ENCODE results near the gene PLEKHH1.

The PLEKHH1 gene

DNA sequence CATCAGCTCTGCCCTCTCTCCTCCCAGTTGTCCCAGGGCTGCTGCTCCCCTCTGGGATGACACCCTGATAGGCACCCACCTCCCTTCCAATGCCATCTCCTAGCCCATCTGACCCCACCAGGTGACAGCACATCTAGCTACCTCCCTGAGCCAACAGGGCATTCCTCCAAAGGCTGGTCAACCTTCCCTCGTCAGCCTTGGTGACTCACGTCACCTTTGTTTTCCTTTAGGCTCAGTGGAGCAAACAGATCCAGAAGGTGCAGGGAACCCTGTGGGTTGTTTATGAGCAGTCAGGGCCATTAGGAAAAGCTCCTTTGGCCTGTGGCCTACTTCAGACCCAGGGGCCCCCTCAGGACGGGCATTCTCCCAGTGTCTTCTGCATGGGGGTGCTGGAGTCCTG lies 34.6 kb downstream of the PLEKHH1 start:
- peak; percentile 38 for DNase-seq (ENCODE audit: low spot score)

DNA sequence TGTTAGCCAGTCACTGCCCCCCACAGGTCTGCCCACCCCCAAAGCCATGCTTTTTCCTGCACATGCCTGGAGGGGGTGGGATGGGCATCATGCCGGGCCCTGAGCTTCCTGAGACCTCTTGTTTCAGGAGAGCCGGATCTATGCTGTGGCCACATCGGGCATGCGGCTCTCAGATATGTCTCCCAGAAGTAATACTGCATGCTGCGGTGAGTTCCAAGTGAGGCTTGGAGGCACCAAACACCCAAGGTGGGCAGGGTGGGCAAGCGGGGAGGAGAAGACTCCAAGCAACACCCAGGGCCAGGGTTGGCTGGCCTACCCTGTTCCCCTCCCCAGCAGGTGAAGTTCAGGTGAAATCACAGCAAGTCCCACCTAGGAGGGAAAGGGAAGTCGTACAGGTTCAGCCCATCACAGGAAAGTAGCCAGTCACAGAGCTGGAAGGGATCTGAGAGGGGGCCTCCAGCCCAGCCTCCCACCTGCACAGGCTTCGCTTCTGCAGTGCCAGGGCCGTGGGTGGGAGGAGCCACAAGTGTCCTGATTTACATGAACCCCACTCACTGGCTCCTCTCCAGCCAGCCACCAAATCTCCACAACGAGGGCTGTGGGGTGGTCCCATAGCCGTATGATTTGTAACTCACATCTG lies 36.0 kb downstream of the PLEKHH1 start:
- DNase-seq (ENCODE audit: low spot score): peak; percentile 36

DNA sequence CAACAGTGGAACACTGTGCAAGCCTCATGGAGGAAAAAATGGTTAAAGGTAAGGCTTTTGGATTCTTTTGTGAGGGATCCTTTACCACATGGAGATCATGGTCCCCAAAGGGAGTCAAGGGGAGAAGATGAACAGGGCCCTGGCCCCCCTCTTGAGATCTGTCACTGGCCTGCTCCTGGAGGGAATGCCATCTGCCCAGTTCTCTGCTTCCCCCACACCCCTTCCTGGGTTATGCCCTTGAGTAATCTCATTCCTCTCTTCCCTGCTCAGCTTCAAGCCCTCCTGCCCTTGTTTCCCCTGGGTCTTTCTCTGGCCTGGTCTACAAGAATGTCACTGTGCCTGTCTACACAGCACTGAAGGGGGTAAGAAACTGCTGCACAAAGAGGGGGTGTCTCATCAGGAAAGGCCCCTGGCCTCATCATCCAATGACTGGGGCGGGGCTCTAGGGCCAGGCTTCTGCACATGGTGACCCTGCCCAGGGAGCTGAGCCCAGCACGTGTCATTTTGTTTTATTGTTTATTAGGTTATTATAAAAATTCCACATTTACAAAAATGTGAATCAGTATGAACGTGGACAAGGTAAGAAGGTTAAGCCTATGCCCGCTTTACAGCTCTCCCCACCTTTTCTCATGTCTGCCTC lies 36.7 kb downstream of the PLEKHH1 start:
- no peak for DNase-seq (ENCODE audit: low spot score)

DNA sequence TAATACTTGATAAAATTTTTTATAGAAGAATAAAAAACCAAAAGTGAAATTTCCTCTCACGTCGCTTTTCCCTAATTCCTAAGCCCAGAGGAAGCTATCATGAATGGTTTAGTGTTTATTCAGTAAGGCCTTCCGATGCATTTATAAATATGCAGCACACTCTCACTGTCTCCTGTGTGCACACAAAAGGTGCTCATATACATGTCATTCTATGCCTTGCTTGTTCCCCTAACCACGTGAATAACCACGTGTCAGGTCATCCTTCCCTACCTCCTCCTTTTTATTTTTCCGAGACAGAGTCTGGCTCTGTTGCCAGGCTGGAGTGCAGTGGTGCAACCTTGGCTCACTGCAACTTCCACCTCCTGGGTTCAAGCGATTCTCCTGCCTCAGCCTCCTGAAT lies 37.4 kb downstream of the PLEKHH1 start:
- DNase-seq (ENCODE audit: low spot score): no peak

GRCh38 chr14:67571275-67571990 lies 38.3 kb downstream of the PLEKHH1 start:
- no peak for DNase-seq (ENCODE audit: low spot score)

DNA sequence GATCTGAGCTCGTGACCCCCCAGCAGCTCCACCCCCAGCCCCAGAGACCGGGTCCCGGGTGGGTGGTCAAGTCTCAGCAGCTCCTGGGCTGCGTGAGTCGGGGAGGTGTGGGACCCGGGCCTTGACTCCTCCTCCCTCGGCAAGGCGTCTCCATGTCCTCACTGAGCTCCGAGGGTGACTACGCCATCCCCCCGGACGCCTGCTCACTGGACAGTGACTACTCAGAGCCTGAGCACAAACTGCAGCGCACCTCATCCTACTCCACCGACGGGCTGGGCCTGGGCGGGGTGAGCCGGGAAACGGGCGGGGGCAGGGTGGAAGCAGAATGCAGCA lies 38.9 kb downstream of the PLEKHH1 start:
- no peak for DNase-seq (ENCODE audit: low spot score)

- DNase-seq (ENCODE audit: low spot score): no peak
Measured at GRCh38 chr14:67572608-67573007, 39.5 kb downstream of the PLEKHH1 start.

DNA sequence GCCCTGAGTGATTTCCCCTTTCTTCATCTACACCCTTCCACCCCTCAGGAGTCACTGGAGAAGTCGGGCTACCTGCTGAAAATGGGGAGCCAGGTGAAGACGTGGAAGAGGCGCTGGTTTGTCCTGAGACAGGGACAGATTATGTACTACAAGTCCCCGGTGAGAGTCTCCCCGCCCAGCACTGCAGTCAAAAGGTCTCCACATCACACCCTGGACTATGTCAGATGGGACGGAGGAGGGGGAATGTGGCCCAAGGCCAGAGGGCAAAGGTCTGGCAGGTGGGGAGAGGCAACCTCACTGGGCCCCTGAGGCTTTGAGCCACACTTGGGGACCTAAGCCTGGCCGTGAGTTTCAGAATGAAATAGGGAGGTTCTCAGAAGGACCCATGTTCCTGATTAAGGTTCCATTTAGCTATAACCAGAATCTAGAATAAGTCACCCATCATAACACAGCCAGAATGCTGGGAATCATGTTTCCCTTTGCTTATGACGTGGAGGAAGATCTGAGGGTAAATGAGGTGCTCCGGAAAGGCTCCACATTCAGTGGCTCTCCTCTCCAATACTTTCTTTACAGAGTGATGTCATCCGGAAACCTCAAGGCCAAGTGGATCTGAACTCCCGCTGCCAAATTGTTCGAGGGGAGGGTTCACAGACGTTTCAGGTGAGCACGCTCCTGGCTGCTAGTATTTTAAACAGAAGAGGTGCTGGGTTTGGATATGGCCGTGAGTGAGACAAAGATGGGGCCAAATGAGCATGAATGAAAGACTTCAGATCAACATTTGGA lies 40.3 kb downstream of the PLEKHH1 start:
- no peak for DNase-seq (ENCODE audit: low spot score)

- no peak for DNase-seq (ENCODE audit: low spot score)
Measured at GRCh38 chr14:67574156-67574555, 41.1 kb downstream of the PLEKHH1 start.

DNA sequence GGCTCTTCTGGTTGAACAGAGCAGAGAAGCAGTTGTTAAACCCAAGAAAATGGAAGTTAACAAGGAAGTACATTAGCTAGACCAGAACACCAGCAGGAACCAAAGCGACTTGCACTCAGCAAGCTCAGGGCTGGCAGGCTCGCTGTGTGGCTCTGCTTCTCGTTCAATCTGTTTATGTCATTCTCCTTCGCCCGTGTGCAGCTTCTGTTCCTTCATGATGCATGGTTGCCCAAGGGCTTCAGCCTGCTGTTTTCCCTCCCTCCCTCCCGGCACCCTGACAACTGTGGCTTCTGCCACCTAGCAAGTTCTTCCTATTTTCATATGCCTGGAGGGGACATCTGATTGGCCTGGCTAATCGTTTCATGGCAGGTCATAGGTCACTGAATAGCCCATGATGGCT lies 41.7 kb downstream of the PLEKHH1 start:
- peak; percentile 25 for DNase-seq (ENCODE audit: low spot score)

- peak; percentile 42 for DNase-seq (ENCODE audit: low spot score)
Measured at GRCh38 chr14:67575684-67576083, 42.6 kb downstream of the PLEKHH1 start.

DNA sequence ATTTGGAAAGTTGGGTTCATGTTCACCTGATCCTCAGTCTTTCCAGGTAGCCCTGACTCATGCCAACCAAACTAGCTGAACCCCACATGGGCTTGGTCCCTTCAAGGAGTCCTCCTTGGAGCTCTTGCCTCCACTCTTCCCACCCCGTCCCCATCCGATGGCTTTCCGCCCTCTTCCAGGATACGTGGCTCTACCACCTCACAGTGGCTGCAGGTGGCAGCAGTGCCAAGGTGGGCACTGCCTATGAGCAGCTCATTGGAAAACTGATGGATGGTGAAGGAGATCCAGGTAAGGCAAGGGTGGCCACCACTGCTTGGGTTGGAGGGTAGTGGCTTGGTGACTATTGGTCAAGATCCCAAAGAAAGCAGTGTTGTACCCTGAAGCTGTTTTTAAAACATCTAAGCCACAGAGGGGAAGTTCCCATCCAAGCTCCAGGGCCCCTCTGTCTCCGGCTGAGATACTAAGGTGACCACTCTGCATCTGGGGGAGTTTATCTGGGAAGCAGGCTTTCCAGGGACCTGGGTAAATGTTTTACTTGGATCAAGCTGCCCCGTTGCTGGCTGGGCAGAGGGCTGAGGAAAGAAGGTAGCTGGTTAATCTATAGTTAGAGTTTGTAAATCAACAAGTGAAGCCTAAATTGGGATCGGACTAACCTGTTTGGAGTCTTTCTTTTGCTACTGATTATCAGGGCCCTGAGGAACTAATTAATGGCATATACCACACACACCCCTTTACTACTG lies 43.3 kb downstream of the PLEKHH1 start:
- peak; percentile 56 for DNase-seq (ENCODE audit: low spot score)

- DNase-seq (ENCODE audit: low spot score): no peak
Measured at GRCh38 chr14:67577181-67577808, 44.2 kb downstream of the PLEKHH1 start.

DNA sequence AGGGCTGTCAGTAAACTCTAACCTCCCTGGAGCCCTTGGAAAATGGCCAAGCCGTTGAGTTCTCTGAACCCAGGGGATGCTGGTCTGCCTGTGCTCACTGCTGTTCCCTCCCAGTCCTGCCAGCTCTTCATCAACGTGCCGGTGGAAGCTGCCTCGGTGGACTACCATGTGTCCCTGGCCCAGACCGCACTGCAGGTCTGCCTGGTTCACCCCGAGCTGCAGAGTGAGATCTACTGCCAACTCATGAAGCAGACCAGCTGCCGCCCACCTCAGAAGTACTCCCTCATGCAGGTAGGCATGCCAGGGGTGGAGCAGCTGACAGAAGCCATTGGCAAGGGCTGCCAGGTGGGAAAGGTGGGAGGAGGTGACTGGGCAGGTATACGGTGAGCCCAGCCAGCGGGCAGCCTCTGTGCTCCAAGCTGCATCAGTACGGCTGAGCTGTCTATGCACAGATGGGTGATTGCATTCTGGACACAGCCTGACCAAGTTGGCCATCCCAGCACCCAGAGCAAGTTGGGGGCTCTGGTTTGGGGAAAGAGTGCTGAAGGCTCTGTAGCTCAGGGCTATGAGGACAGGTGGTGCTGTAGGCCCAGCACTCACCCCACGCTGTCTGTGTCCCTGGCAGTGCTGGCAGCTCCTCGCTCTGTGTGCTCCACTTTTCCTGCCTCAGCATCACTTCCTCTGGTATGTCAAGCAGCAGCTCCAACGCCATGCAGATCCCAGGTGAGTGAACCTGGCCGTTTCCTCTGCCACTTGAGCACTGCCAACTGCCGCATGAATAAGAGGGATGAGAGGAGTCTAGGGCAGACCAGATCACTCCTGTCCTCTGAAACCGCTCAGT lies 45.0 kb downstream of the PLEKHH1 start:
- peak; percentile 58 for DNase-seq (ENCODE audit: low spot score)

GRCh38 chr14:67579040-67579439 lies 46.0 kb downstream of the PLEKHH1 start:
- DNase-seq (ENCODE audit: low spot score): no peak

- DNase-seq (ENCODE audit: low spot score): no peak
Measured at GRCh38 chr14:67579636-67580035, 46.5 kb downstream of the PLEKHH1 start.

GRCh38 chr14:67580336-67581171 lies 47.5 kb downstream of the PLEKHH1 start:
- DNase-seq (ENCODE audit: low spot score): no peak

DNA sequence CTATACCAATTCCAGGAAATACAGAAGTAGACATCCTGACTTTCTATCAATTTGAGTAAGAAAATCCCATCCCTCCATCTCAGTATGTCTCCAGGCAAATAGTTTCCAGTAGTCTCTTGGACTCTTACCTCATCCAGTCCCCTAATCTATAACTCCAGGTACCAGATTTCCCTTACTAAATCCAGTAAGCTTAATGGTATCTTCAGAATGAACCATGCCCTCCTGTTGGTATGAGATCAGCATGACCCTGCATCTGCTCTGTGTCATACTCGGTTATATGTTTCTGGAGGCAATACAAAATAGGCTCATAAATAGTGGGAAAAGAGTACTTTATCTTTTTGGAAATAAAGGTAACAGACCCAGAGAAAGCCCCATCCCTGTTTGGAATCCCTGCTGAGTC lies 48.6 kb downstream of the PLEKHH1 start:
- no peak for DNase-seq (ENCODE audit: low spot score)

DNA sequence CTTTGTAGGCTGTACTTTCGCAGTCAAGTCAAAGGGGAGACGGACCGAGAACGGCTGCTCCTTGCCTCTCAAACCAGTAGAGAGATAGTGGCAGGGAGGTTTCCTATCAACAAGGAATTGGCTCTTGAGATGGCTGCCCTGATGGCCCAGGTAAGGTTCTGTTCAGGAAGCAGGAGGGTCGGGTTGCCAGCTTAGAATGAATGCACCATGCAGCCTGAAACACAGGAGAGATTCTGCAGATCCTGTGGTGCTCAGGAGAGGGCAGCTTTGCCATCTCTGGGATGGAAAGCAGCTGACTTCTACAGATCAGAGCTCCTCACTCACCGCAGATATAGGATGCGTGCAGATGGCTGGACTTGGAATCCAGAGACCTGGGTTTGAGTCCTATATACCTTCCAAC lies 49.0 kb downstream of the PLEKHH1 start:
- no peak for DNase-seq (ENCODE audit: low spot score)

Measured in left forelimb (tissue), 1 donor.